Activated CD8-positive, alpha-beta memory T cell treated with anti-CD3 and anti-CD28 coated beads for 4 hours (primary cell): ENCODE results near the gene ZNF780A.
"Not testable (repeated sequence)": the region's sequence is repeated elsewhere in the genome, so short reads cannot be mapped to it uniquely, and the experiment has no call there.

ENCODE experiments used
- DNase-seq, 2 donors: peaks; one replicate each; pipeline ENCODE4 v3.0.0-alpha.2; 2020; ENCODE audit warnings: low read depth in 2 of 2

Gene ZNF780A

DNA sequence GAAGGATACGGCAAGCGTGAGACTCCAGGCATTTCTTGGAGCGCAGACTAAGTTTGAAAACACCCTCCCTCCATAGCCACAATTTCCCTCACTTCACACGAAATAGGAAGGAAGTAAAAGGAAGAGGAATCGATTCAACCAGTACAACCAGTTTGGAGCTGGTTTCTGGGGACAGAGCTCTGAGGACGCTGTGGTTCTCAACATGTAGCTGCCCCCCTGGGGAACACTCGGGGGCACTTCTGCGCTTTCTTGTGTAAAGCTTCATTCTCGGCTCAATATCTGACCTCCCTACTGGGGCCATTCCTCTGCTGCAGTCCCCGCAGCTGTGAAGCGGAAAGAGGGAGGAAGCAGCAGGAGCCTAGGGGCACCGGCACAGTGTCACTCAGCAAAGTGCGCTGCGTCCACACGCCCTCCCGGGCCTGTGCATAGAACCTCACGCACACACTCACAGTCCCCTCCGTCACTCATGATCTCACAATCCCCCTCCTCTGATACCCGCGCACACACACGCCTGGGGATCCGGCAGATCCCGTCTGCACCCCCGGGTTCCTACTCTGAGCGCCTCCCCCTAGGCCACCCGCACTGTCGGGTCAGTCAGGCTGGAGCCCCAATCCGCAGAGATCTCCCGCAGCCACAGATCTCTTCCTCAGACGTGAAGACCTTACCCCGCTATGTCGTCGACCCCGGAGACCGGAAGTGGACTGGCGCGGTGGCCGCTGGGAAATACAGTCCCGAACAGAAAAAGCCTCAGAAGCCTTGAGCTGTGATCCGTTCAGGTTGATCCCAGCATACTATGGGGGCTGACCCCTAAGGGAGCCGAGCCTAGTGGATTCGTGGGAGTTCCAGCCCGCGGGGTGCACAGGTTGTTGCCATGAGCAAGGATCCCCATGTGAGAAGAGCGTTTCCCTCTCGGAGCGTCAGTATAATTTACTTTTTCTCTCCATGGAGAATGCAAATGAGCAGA is at the start of gene ZNF780A:
TSS of gene ZNF780A (minus strand) at position 703 of the 964 bp plus-strand sequence. CDS start 6,190 bp downstream, outside the sequence.
- DNase-seq, result peak; percentile 48 to 51

DNA sequence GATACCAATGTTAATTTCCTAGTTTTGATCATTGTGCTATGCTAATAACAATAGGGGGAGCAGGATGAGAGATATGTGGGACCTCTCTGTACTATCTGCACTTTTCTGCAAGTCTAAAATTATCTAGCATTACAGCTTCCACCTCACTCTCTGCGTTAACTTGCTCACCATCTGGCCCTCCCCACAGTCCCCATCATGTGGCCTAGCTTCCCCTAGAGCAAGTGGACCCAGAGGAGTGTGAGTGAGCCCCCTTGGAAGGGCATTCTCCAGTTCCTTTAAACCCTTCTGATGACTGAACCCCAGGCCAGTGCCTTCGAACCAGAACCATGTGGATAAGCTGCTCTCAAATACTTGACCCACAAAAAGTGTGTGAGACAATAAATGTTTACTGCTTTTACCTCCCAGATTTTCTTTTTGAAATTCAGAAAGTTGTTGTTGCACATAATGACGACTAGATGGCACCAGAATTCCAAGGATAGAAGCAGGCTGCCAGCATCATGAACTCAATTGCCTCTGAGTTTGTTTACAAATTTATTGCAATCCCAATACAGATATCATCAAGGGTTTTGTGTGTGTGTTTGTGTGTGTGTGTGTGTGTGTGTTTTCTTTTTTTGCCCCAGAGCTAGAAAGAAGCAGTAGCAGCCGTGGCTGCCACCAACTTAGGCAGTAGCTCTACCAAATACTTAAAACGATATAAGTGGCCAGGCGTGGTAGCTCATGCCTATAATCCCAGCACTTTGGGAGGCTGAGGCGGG is 49.0 kb upstream of the ZNF780A start:
- DNase-seq, result no peak

GRCh38 chr19:40136818-40137217 is 46.1 kb upstream of the ZNF780A start:
- DNase-seq, result no peak

DNA sequence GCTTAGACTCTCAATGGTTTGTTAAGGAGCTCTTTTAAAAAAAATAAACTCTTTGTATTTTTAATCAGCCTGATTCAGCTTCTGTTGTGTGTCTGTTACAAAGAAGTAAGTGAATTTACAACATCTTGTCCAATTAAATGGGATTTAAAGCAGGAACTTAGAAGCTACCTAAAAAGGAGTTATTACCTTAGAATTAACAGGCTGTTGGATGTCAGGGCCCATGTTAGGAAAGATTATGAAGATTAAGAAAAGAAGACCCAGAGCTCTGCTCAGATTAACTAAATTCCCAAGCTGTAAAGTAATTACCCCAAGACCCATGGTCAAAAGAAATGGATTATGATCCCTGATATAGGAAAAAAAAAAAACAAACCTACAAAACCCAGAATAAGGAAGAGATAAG is 44.1 kb upstream of the ZNF780A start:
- no peak for DNase-seq

DNA sequence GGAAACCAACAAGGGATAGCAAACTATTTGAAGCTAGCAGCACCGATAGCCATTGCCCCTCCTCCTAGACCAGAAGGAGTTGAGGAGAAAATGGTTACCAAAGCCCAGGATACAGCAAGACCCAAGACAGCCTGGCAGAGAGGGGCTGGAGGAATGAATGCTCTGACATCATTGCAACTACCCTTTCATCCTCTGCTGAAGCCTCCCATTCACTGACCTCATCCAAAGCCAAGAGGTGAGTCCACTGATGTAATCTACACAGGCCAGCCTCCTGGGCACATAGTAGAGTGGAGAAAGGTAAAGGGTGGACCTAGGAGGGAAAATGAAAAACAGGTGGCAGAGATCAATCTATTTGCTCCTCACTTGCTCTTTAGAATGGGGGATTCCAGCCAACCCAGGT is 42.7 kb upstream of the ZNF780A start:
- no peak for DNase-seq

DNA sequence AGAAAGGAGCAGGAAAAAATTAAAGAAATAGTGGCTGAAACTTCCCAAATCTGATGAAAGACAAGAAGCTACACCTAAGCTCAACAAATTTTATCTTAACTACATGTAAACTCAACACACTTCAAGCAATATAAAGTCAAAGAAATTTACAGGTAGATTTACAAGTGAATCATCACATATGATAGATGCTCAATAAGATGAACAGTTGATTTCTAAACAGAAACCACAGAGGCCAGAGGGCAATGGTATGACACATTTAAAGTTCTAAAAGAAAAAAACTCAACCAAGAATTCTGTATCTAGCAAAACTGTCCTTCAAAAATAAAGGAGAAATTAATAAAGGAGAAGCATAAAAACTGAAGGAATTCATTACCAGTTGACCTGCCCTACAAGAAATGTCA is 39.3 kb upstream of the ZNF780A start:
- no peak for DNase-seq

GRCh38 chr19:40129425-40129824 is 38.7 kb upstream of the ZNF780A start:
- DNase-seq, result no peak

DNA sequence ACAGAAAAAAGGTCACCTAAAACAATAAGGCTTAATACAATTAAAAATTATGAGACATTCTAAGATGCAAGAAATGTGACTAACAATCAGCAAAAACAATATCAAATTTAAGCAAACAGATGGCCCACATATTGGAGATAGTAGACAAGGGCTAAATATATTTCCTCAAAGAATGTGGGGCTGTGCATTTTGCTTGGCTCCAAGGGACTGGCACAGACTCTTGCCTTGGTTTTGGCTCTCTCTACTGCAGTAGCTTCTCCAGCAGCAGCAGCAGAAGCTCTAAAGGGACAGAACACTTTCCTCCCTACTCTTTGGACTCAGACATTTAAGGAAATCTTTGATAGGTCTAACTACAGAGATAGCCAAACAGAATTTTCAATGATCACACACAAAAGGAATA is 38.2 kb upstream of the ZNF780A start:
- no peak for DNase-seq

GRCh38 chr19:40119380-40119779 is 28.6 kb upstream of the ZNF780A start:
- DNase-seq, result no peak

GRCh38 chr19:40118638-40119037 is 27.9 kb upstream of the ZNF780A start:
- not testable (repeated sequence) for DNase-seq

DNA sequence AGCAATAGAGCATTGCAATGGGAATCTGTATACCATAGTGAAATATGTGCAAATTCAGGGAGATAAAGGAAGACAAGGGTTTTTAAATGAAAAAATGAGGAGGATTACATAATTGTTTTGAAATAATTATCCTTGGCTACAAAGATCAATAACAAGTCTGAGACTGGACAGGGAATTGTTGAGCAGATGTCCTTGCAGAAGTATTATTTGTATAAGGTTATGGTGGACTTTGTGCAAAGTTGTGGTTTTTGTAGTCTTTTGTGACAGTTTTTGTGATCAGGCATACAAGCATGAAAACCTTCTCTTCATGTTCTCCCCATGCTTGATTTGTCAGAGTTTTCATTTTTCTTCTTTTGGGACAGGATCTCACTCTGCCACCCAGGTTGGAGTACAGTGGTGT is 25.3 kb upstream of the ZNF780A start:
- no peak for DNase-seq

GRCh38 chr19:40114119-40114518 is 23.4 kb upstream of the ZNF780A start:
- not testable (repeated sequence) for DNase-seq

GRCh38 chr19:40112271-40112670 is 21.5 kb upstream of the ZNF780A start:
- not testable (repeated sequence) for DNase-seq

- no peak for DNase-seq
These were observed 19.8 kb upstream of the ZNF780A start for GRCh38 chr19:40110570-40110969.

- DNase-seq, result no peak
These were observed 14.0 kb upstream of the ZNF780A start for GRCh38 chr19:40104754-40105153.

- no peak for DNase-seq
These were observed 12.9 kb upstream of the ZNF780A start for GRCh38 chr19:40103600-40103999.

GRCh38 chr19:40101813-40102212 is 11.1 kb upstream of the ZNF780A start:
- no peak for DNase-seq

DNA sequence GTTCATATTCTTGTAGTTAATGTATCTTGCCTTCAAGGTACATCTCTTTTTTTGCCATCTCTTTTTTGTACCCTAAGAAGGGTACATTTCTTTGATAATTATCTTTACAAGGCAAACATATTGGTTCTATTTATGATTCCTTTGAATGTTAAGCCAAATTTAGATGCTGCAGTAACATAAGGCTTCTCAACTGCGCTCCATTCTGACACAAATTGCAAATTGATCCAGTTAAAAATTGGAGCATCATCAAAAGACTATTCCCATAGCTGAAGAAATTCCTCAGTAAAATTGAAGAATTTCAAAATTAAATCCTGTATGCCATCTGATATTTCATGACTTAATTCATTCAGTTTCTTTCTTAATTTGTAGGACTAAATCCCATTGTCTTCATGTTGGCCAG is 2.7 kb upstream of the ZNF780A start:
- no peak for DNase-seq

GRCh38 chr19:40091205-40092129 is 724 bp upstream of the ZNF780A start:
- DNase-seq, result no peak

GRCh38 chr19:40089462-40089861 is 1.3 kb downstream of the ZNF780A start:
- DNase-seq, result no peak

DNA sequence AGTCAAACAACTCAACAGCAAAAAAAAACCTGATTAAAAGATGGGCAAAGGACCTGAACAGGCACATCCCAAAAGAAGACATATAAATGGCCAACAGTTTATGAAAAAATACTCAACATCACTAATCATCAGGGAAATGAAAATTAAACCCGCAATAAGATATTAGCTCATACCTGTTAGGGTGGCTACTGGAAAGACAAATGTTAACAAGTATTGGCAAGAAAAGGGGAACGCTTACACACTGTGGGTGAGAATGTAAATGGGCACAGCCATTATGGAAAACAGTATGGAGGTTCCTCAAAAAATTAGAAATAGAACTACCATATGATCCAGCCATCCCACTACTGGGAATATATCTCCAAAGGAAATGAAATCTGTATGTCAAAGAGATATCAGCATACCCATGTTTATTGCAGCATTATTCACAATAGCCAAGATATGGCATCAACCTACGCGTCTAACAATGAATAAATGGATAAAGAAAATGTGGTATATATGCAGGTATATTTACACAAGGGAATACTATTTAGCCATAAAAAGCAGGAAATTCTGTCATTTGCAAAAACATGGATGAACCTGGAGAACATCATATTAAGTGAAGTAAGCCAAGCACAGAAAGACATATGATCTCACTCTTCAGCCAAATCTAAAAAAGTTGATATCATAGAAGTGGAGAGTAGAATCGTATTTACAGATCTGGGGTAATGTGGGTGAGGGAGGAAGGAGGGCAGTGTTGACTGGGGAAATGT is 2.3 kb downstream of the ZNF780A start:
- DNase-seq, result no peak
